ENCODE results near the gene MPZL1.
"Not testable (repeated sequence)": the region's sequence is repeated elsewhere in the genome, so short reads cannot be mapped to it uniquely, and the experiment has no call there.

MPZL1 gene

GRCh38 chr1:167819849-167820683 lies 98.3 kb downstream of the MPZL1 start:
- DNase-seq = no peak

- DNase-seq = no peak
Observed at GRCh38 chr1:167820684-167821355, 99.0 kb downstream of the MPZL1 start.

GRCh38 chr1:167821356-167821685 lies 99.5 kb downstream of the MPZL1 start:
- no peak for DNase-seq

GRCh38 chr1:167821969-167822685 lies 100.3 kb downstream of the MPZL1 start:
- DNase-seq = no peak

- DNase-seq = no peak
Observed at GRCh38 chr1:167824163-167824794, 102.5 kb downstream of the MPZL1 start.

- DNase-seq = no peak
Observed at GRCh38 chr1:167825419-167826079, 103.8 kb downstream of the MPZL1 start.

- DNase-seq = no peak
Observed at GRCh38 chr1:167826127-167826526, 104.3 kb downstream of the MPZL1 start.

- DNase-seq = no peak
Observed at GRCh38 chr1:167829868-167830267, 108.1 kb downstream of the MPZL1 start.

- not testable (repeated sequence) for DNase-seq
Observed at GRCh38 chr1:167830668-167831067, 108.9 kb downstream of the MPZL1 start.

- DNase-seq = no peak
Observed at GRCh38 chr1:167832693-167833092, 110.9 kb downstream of the MPZL1 start.

- no peak for DNase-seq
Observed at GRCh38 chr1:167833904-167834303, 112.1 kb downstream of the MPZL1 start.

GRCh38 chr1:167836197-167836596 lies 114.4 kb downstream of the MPZL1 start:
- no peak for DNase-seq

GRCh38 chr1:167837326-167837725 lies 115.5 kb downstream of the MPZL1 start:
- no peak for DNase-seq

- no peak for DNase-seq
Observed at GRCh38 chr1:167839009-167839408, 117.2 kb downstream of the MPZL1 start.
